GM18868 (cell line): ENCODE results near the gene CABP2.
A peak's percentile ranks its signal among the peaks of the same experiment; 100 is the strongest.
"Not testable (repeated sequence)": the region's sequence is repeated elsewhere in the genome, so short reads cannot be mapped to it uniquely, and the experiment has no call there.

Experiments used
- ATAC-seq: cut with Tn5 transposase; IDR thresholded peaks from one replicate; pipeline ENCODE4 v1.9.1; 2021; ENCODE audit warnings: mild to moderate bottlenecking, moderate library complexity; ENCODE audit not compliant: unreplicated experiment

The CABP2 gene

GRCh38 chr11:67482275-67482826 lies 40.9 kb downstream of the CABP2 start:
- ATAC-seq, result peak; percentile 1

GRCh38 chr11:67477344-67478050 lies 45.7 kb downstream of the CABP2 start:
- not testable (repeated sequence) for ATAC-seq

GRCh38 chr11:67476692-67477091 lies 46.6 kb downstream of the CABP2 start:
- not testable (repeated sequence) for ATAC-seq

- no peak for ATAC-seq
Measured at GRCh38 chr11:67472882-67473281, 50.4 kb downstream of the CABP2 start.

GRCh38 chr11:67470337-67471002 lies 52.8 kb downstream of the CABP2 start:
- ATAC-seq, result no peak

GRCh38 chr11:67469508-67469811 lies 53.8 kb downstream of the CABP2 start:
- ATAC-seq, result no peak
